Stimulated activated CD8-positive, alpha-beta memory T cell treated with anti-CD3 and anti-CD28 coated beads, Interleukin-4, amount 100 ng/mL, for 48 hours (primary cell): ENCODE measurements around the gene NDUFS4.
"Not testable (repeated sequence)": the region's sequence is repeated elsewhere in the genome, so short reads cannot be mapped to it uniquely, and the experiment has no call there.

ENCODE experiments used
- DNase-seq: peaks from one replicate; pipeline ENCODE4 v3.0.0-alpha.2; 2020

NDUFS4 gene

DNA sequence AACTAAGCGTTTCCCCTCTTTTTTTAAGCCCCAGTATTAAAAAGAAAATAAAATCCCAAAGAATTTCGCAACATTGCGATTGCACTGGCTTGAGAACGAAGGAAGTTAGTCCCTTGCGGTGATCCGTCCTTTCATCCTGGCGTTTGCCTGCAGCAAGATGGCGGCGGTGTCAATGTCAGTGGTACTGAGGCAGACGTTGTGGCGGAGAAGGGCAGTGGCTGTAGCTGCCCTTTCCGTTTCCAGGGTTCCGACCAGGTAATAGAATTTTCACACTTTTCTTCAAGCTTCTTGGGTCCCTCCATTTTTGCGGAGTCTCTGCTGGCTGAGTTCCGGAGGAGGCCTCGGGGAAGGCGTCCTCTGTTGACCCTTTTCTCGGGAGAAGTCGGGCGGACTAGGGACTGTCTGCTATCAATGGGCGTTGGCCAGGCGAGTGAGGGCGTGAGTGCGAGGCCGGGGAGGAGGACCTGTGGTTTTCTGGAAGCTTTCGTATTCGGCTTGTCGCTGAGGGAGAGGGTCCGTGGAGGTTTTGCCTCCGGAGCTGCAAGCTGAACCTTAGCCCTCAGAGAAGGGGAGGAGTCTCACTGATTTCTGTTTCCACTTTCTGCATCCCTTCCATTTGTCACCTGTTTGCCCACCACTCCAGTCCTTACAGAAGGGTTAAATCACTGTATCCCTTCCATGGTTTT lies at the start of gene NDUFS4:
TSS of gene NDUFS4 (plus strand) at position 134 of the 686 bp plus-strand sequence. CDS start at position 158, 24 bp downstream.
- DNase-seq, result peak; percentile 88

GRCh38 chr5:53512539-53512938 lies 47.9 kb upstream of the NDUFS4 start:
- DNase-seq, result no peak

- DNase-seq, result no peak
Observed at GRCh38 chr5:53515988-53516387, 44.5 kb upstream of the NDUFS4 start.

GRCh38 chr5:53520813-53521212 lies 39.6 kb upstream of the NDUFS4 start:
- DNase-seq, result no peak

DNA sequence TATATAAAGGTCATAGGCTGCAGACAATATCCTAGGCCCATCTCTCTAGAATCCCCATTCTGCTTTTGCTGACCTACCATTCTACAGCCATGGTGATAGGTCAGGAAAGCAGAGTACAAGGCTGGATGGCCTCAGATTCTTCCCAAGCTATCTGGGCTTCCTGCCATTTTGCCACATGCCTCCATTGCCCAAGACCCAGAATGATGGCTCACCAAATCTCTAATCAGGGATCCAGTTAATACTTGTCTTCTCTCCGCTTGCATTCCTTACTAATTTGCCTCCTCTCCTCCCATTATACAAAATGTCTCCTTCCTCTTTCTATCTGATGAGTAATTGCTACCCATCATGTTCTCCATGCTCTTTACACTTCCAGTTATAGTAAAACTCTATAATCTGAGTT lies 22.7 kb upstream of the NDUFS4 start:
- no peak for DNase-seq

- DNase-seq, result not testable (repeated sequence)
Observed at GRCh38 chr5:53540739-53541138, 19.7 kb upstream of the NDUFS4 start.

DNA sequence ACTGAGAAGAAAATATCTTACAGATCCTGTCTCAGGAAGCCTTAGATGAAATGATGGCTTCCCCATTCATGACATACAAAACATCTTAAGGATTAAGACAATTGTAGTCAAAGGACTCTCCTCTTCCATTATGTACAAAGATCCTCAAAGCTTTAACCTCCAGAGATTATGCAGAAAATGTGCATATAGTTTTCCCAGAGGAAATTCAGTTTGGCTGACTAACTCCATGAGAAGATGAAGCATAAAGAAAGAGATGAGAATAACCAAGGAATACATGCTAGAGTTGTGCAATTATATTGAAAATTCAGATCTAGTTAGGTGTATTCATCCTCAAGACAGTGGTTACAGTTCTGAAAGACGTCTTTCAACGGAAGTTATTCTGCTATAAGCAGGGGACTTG lies 18.6 kb upstream of the NDUFS4 start:
- DNase-seq, result no peak

DNA sequence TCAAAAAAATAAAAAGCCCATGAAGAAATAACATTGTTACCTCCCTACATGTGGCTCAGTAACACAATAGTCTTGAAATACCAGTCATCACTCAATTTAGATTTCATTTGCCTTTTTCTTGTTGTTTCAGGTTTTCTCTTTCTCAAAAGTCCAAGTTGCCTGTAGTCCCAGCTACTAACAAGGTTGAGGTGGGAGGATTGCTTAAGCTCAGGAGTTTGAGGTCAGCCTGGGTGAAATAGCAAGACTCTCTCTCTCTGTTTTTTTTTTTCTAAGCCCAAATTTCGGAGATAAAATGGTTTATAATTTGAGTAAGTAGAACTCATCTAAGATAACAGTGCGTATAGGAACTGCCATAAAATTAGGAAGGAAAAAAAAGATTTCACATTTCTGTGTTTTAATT lies 17.5 kb upstream of the NDUFS4 start:
- DNase-seq, result no peak

GRCh38 chr5:53543401-53543800 lies 17.0 kb upstream of the NDUFS4 start:
- no peak for DNase-seq

DNA sequence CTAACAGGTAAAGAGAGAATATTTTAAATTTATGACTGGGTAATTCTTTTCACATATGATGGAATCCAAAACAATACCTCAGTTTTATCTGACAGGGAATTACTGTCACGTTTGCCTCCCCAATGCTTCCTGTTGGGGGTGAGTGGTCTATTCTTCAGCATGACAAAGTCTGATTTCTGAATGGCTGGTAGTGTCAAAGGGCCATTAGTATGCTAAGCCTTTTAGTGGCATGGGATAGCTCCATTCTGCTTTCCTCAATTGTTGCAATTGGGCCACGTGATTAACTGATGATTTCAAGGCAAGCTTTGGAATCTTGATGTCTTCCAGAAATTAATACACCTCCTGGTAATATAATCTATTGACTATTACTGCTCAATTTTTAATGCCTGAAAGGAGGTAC lies 14.7 kb upstream of the NDUFS4 start:
- no peak for DNase-seq

- no peak for DNase-seq
Observed at GRCh38 chr5:53547226-53547625, 13.2 kb upstream of the NDUFS4 start.

GRCh38 chr5:53548501-53548900 lies 11.9 kb upstream of the NDUFS4 start:
- DNase-seq, result not testable (repeated sequence)

DNA sequence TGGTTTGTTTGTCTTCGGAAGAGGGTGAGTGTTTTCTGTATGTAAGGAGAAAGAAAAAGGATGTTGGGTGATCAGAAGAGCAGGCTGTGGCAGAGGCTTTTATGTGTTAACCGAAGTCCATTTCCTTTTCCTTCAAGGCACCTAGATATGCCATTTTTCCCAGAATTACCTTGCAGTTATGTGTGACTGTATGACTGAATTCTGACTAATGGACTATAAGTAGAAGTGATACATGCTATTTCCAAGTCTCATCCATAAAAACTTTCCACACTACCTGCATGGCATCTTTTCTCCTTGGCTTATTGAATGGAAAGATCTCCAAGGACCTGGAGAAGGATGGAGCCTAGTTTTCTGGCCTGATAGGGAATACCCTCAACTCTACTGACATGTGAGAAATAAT lies 10.6 kb upstream of the NDUFS4 start:
- DNase-seq, result no peak

DNA sequence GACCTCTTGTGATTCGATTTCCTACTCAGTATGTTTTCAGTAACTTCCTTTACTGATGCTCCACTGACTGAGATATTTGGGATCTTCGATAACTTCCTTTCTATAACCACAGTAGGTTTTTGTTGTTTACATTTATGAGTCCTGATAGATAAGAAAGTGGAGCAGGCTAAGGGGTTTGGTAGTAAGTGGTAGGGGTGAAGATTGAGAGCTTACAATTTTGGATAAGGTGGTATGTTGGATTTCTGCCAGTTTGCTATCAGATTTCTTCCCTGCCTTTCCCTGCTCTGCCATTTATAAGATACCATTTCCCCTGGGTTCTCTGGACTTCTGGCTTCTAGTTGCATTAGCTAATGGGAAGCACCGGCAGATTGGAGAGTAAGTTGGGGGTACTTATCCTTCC lies 7.9 kb upstream of the NDUFS4 start:
- no peak for DNase-seq

DNA sequence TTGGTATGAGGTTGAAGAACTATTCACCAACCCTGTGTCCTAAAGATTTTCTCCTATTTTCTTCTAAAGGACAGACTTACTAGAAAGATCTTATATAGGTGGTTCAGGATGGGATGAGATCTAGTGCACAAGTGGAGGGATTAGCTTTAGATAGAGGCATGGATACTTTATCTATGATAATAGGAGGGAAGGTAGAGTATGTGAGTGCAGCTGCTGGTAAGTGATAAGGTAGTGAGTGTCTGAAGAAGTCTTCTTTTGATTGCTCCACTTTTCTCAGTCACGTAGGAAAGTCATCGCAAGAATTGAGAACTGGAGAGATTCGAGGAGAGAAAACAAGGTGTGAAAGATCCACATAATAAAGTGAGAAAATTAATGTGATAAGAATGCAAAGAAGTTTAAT lies 6.0 kb upstream of the NDUFS4 start:
- DNase-seq, result no peak

GRCh38 chr5:53555160-53555559 lies 5.3 kb upstream of the NDUFS4 start:
- no peak for DNase-seq

DNA sequence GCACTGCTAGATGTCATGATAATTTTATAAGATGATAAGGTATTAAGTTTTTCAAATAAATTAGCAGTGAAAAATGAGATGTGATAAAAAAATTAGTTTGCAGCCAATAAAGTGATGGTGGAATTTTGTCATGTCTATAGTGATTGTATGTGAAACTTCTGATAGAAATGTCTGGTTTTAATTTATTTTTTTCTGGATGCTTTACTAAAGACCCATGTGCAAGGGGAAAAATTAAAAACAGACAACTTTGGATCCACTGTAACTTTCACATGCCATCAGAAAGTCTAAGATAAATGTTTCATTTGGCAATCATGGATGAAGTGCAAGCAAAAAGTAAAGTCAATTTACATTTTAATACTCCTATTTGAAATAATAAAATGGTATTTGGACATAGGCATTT lies 4.4 kb upstream of the NDUFS4 start:
- DNase-seq, result no peak

DNA sequence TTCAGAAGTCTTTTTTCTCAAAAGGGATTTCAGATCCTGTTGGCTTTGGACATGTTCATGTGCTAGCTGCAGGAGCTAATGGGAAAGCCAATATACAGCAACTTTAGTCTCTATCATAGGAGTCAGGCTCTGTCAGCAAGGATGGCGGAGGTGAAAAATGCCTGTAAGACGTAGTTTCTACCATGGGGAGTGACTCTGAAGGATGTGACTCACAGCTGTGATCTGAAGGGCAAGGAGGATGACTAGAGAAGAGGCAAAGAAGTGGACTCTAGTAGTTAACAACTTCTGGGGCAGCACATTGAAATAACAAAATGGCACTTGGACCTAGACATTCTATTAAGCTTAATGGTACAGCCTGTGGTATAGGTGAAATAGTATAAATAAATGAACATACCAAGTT lies 3.1 kb upstream of the NDUFS4 start:
- no peak for DNase-seq

DNA sequence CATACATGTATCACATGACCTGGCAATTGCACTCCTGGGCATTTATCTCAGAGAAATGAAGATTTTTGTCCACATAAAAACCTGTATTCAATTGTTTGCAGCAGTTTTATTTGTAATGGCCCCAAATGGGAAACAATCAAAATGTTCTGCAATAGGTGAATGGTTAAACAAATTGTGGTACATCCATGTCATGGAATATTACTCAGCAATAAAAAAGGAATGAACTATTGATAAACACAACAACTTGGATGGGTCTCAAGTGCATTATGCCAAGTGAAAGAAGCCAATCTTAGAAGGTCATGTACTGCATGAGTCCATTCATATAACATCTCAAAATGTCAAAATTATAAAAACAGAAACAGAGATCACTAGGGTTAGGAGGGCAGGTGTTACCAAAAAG lies 1.5 kb upstream of the NDUFS4 start:
- DNase-seq, result no peak

- no peak for DNase-seq
Observed at GRCh38 chr5:53560028-53560427, 411 bp upstream of the NDUFS4 start.

DNA sequence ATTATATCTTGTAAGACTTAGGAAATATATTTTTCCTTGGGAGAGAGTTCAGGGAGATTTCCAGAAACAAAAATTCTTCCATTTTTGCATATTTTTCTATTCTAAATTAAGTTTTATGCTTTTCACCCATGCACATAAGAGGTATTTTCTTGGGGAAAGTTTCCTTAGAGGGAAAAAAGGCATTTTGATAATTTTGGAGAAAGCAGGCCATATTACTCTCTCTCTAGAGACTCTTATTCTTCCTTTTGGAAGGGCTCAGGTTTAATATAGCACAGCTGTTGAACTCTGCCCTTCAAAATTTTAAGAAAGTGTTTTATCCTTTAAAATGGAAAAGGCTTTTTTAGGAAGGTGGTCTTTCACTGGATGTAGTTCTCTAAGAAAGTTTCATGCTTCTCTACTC lies 8.0 kb downstream of the NDUFS4 start:
- no peak for DNase-seq

GRCh38 chr5:53568871-53569270 lies 8.4 kb downstream of the NDUFS4 start:
- no peak for DNase-seq

DNA sequence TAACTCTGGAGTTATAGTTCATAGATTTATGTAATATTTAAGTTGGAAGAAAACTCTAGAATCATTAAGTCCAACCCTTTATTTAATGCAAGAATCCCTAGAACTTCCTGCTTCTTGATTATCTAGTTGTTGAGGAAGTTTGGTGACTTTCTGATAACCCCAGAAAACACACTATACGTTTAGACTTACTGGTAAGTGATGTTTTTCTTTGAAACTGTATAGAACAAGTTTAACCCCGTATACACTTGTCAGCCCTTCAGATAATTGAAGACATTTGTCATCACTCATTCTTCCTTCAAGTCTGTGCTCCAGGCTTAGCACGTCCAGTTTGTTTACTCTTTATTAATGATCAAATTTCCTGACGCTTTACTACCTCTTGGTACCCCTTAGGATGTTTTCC lies 9.0 kb downstream of the NDUFS4 start:
- no peak for DNase-seq

DNA sequence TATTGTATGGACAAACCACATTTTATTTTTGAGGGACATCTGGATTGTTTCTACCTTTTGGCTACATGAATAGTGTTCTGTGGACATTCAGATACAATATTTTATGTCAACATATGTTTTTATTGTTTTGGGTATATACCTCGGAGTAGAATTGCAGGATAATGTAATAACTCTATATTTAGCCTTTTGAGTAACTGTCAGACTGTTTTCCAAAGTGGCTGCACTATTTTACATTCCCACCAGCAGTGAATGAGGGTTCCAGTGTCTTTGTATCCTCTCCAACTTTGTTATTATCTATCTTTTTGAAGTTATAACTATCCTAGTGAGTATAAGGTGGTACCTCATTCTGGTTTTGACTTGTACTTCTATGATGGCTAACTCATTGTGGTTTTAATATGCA lies 11.0 kb downstream of the NDUFS4 start:
- DNase-seq, result no peak

GRCh38 chr5:53575101-53575500 lies 14.7 kb downstream of the NDUFS4 start:
- DNase-seq, result no peak

DNA sequence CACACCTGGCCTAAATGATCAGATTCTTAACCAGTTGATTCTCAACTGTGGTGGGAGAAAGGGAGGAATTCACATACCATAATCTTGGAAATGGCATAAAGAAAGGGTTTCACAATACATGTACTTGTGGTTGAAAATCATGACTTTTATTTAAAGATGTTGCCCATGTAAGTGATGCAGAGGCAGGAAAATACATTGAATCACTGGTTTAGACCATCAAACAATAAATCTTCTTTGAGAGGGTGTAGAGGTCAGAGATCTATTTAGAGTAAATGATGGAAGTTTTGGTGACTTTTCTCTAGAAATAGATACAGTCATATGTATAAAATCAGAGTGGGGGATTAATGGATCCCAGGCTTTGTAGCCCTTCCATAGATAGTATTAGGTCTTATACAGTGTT lies 15.4 kb downstream of the NDUFS4 start:
- DNase-seq, result no peak
